AG08396 (cell line): ENCODE results near the gene WNT9B.
"Not testable (repeated sequence)": the region's sequence is repeated elsewhere in the genome, so short reads cannot be mapped to it uniquely, and the experiment has no call there.

Source experiments
- DNase-seq: peaks from one replicate; pipeline ENCODE4 v3.0.0; 2012; ENCODE audit warnings: low spot score, mixed read lengths

Gene WNT9B

DNA sequence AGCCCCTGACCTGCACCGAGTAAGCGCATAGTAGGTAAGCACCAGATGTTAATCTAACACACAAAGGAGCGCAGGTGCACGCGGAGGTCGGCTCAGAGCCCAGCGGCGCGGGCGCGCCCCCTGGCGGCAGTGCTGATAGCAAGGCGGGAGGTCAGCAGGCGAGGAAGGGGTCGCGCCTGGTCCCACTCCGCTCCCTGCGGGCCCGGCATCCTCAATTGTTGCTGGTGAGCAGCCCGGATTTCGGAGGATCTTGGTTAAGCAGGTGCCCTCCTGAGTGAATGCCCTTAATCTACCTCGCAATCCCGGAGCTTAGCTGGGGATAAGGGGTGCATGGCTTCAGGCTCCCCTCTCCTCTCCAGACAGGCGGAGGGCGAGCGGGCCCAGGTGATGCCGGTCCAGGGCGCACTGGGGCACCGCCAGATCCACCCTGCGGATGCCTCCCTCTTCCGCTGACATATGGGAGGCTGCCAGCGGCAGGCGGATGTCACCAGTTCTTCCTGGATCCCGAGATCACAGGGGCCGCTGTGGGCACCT lies 28.9 kb upstream of the WNT9B start:
- no peak for DNase-seq

DNA sequence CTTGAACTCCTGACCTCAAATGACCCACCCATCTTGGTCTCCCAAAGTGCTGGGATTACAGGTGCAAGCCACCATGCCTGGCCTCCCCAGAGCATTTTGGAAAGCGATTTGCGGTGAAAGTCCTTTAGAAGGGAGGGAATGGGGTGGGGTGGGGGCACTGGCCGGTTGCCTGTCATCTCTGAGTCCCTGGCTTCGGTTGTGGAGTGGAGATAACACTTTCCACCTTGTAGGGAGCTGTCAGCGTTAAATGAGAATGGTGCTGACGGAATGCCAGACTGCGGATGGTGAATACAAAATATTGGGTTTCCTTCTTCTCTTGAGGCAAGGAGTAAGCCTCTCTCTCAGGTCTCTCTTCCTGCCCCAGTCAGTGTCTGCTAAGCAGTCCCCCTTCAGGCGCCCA lies 27.7 kb upstream of the WNT9B start:
- no peak for DNase-seq

DNA sequence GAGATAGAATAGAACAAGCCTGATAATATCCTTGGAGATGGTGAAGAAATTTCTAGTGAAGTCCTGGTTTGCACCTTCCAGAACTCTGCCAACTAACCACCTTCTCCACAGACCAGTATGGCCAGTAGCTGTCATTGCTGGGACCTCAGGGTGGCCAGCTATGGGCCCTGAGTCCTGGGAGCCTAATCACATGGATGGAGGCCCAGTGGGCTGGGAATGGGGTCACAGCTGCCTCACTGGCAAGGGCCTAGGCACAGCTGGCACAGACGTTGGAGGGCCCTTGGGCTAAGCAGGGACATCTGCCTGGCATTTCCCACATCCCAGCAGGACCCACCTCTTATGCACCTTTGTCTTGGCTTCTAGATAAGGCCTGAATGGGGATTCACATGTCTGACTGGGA lies 25.3 kb upstream of the WNT9B start:
- DNase-seq = no peak

DNA sequence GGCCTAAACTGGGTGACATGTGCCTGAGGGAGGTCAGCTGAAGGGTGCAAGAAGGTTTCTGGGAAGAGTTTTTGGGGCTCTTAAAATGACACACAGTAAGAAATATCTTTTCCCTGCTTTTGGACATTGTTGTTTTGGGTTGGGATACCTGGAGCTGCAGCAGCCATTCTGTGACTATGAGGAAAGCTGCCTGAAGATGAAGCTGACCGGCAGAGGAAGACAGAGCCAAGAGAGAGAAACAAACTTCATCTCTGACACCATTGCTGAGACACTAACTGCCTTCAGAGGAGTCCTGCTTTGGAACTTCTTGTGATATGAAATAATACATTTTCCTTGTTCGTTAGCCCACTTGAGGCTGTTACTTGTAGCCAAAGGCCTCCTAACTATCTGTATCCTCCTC lies 24.1 kb upstream of the WNT9B start:
- no peak for DNase-seq

DNA sequence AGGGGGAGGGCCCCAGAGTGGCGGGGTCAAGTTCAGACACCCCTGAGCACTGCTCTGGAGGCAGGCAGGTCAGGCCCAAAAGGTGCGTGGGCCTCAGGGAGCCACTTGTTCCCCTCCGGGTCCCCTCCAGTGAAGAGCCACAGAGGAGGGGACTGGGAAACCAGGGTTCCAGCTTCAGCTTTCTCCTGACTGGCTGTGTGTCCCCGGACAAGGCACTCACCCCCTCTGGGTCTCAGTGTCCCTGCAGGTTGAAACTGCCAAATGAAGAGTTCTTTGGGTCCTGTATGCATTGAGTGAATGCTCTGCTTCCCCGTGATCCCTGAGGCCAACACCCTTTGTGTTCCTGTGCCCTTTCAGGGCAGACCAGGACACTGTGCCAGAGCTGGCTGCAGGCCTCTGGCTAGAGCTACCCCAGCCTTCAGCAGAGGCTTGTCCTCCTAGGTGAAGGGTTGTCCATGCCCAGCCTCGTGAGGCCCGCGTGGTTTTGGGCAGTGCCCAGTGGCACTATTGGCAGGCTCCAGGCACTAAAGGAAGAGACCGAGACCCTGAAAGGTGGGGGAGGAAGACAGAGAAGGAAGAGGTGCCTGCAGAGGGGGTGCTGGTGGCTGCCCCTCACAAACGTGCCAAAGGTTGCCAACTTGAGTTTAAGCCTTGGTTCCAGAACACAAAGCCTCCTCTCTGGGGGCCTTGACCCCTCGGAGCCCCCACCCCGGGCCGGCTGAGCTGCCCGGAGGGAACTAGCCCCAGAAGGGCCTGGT lies 19.6 kb upstream of the WNT9B start:
- DNase-seq = no peak

DNA sequence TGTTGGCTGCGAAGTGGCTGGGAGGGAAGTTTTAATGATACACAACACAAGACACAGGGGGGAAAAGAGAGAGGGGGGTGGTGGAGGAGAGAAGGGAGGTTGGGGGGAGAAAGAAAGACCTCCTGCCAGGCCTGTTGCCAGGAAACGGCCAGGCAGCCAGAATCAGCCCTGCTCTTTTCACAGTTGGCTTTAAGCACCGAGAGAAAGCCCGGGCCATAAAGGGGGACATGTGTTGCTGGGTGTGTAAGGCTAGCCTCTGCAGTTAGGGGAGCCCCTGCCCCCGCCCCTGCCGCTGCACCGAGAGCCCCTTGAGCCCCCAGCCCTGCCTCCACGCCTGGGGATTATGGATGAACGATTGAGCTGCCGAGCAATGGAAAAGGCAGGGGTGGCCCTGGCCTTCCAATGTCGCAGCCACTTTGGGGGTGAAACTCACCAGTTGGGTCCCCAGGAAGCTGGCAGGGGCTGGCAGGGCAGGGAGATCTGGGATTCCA lies 19.0 kb upstream of the WNT9B start:
- DNase-seq = no peak

DNA sequence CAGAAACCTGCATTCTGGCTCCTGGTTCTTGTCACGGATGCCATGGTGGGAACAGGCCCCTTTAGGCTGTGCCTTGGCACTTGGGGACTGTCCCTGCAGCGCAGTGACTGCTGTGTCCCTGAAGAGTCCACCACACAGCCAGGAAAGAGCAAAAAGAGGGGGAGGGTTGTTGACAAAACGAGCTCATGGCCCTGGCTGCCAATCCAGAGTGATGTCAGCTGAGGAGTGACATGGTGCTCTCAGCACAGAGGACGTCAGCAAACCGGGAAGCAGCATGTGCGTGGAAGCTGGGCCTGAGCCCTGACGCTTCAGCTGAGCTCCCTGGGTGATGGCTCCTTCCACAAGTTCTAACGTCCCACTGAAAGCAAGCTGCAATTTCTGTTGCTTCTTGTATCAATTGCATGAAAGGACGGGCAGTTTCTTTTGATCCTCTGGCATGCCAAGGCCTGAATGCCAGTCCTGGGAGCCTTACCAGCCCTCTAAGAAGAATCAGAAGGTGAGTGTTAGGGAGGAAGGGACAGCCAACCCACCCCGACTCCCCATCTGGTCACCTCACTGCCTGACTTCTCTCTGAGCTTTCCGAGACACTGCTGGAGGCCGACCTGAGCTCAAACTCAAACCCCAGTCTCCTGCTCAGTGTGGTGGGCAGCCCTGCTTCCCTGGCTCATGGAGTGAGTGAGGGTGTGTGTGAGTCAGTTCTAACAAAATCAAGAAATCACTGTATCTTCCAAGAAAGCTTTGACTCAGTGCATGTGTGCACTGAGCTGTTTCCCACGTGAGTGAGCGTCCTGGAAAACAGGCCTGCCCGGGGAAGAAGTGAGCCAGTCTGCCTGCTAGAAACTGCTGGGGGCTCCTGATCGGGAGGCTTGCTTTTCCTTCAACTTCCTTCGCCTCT lies 18.2 kb upstream of the WNT9B start:
- DNase-seq = peak; percentile 79

DNA sequence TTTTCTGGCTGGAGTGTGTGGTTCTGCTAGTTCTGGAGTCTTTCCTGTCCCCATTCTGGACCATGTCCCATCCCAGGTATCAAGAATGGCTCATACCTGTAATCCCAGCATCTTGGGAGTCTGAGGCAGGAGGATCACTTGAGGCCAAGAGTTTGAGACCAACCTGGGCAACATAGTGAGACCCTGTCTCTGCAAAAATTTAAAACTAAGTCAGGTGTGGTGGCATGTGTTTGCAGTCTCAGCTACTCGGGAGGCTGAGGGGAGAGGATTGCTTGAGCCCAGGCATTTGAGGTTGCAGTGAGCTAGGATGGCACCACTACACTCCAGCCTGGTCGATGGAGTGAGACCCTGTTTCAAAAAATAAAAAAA lies 17.6 kb upstream of the WNT9B start:
- DNase-seq = no peak

DNA sequence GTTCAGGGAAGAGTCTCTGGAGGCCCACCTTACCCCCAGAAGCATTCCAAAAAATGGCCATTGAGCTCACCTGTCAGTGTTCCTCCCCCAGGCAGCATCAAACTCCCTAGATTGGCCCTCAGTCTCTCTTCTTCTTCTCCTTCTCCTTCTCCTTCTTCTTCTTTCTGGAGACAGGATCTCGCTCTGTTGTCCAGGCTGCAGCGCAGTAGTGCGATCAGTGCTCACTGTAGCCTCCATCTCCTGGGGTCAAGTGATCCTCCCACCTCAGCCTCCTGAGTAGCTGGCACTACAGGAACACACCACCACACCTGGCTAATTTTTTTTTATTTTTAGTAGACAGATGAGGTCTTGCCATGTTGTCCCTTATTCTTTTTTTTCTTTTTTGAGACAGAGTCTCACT lies 16.5 kb upstream of the WNT9B start:
- no peak for DNase-seq

DNA sequence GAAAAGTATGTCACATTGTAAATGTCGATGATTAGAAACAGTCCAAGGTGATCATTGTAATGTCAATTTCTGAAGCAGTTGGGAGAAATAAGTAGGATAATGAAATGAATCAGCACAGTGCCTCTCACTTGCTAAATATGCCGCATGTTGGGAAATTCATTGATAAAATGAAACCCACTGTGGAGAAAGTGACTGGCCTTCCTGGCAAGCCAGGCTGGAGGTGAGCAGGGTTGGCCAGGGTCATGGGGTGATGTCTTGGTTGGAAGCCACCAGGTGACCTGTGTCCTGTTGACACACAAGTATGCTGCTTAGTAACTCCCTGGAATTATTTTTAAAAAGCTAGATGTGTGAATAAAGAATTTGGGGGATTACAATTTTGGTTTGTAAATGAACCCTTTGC lies 14.9 kb upstream of the WNT9B start:
- DNase-seq = no peak

DNA sequence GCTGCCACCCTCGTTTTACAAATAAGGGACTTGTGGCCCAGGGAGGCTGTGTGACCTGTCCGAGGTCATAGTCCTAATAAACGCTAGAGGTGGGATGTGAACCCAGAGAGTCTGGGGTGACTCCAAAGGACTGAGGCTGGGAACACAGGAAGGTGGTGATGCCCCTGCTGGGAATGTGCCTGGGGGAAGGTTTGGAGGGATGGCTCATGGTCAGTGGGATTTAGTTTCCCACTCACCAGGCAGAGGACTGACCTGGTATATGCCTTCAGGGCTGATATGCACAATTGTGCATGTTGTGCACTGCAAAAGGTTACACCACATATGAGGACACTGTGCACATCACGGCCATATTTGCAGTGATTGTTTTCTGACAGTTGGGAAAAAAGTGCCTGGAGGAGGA lies 13.9 kb upstream of the WNT9B start:
- no peak for DNase-seq

DNA sequence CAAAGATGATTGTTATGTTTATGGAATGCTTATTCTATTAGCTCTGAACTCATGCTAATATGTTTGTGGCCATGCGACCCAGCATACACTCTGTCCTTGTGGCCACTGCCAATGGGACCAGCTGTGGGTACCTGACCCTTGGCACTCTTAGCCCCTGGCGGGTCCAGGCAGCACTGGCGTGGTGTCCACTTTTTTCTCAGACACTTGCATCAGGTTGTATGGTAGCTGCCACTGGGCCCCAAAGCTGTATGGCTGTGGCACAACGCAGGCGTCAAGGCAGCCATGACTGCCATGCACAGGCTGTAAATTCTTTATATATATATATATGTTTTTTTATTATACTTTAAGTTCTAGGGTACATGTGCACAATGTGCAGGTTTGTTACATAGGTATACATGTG lies 12.2 kb upstream of the WNT9B start:
- no peak for DNase-seq

DNA sequence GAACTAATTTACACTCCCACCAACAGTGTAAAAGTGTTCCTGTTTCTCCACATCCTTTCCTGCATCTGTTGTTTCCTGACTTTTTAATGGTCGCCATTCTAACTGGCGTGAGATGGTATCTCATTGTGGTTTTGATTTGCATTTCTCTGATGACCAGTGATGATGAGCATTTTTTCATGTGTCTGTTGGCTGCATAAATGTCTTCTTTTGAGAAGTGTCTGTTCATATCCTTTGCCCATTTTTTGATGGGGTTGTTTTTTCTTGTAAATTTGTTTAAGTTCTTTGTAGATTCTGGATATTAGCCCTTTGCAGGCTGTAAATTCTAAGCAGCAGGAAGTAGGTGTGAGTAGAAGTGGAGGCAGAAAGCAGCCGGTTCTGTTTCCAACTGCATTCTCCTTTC lies 10.8 kb upstream of the WNT9B start:
- DNase-seq = not testable (repeated sequence)

DNA sequence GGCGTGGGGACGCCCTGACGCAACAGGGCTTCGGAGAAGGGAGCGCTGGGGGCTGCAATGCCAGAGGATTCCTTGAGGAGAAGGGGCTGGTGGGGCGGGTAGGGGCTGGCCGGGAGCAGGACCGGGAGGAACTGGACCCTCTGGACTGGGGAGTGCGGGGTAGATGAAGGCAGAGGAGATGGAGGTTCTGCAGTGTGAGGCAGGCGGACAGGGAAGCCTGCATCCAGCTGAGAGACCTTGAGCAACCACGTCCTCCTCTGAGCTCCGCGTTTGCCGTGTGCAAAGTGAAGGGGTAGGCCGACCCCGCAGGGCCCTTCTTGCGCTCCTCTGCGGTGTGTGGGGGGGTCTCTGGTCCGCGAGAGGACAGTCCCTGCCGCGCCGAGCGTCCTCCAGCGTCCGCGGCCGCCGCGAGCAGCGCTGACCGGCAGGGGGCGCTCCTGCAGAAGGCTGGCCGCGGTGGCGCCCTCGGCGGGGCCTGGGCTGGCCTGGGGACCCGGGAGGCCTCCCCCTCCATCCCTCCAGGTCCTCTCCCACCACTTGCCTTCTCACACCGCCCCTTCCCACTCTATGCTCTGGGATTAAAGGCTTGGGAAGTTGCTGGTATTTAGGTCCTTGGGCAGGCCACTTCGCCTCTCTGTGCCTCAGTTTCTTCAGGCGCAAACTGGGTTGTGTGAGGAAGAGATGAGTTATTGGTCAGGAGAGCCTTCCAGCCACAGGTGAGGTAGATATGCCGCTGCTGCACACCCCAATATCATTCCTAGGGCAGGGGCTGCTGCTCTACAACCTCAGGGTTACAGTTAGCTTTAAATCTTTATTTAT lies 9.6 kb upstream of the WNT9B start:
- DNase-seq = peak; percentile 80

DNA sequence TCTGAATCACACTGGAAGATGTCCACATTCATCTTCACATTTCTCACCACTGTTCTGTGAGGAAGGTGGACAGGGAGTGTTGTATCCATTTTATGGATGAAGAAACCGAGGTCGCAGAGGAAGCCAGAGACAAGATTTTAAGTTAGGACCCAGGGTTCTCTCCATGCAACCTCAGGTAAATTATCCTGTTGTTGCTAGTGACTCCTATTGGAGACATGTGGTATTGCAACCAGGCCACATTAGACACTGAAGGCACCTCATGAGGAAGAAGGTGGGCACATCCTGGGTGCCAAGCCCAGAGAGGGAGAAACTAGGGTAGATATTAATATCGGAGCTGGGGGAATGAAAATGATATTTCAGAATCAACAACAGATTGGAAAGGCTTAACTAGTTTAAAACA lies 8.5 kb upstream of the WNT9B start:
- no peak for DNase-seq

DNA sequence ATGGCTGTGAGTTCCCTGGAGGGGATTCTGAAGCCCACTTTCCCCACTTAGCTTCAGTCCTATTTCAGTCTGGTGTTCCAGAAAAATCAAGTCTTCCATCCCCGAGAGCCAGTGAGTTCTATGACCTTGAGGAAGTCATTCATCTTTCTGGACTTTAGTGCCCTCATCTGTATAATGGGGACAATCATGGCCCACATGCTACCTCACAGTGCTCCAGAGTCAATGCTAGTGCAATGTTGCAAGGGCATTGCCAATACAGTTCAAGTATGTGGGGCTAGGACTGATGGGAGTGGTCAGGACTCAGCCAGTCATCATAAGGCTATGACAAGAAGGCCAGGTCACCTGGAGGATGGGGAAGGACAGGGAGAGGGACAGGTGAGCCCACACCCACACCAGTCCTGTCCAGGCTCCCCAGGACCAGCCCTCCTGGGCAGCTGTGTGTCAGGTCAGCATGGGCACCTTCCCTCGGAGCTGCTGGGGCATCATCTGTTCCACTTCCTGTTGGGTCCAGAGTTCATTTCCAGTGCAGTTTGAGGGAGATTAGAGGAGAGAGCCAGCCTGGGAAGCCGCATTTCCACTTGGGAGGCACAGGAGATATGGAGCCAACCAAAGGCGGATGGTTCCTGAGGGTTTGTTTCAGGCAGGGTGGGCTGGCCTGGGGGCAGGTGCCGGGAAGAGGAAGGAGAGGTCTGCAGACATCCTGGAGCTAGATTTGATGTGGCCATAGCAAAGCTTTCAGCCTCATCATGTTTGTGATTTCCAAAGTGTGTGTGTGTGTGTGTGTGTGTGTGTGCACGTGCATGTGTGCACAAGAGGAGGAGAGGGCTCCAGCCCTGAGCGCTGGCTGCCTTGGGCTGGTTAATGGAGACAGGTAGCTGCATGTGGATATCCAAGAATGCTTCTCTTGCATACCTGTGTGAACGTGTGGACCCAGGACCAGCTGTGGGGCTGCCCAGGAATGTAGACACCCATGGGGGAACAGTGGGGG lies 3.9 kb upstream of the WNT9B start:
- DNase-seq = no peak

DNA sequence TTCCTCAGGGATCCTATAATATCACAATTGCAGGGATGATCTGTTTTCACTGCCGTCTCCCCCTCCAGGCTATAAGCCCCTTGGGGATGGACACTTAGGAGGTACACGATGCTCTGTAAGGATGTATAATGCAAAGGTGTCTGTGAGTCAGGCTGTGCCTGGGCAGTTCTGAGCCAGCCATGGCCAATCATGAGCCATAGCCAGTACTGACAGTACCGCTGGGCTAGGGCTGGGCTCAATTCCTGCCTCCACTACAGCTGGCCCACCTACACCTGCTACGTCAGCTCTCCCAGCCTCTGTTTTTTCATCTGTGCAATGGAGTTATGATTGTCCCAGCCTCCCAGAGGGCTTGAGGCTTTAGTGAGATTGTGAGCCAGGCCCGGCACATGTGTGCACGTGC lies 2.8 kb upstream of the WNT9B start:
- no peak for DNase-seq

DNA sequence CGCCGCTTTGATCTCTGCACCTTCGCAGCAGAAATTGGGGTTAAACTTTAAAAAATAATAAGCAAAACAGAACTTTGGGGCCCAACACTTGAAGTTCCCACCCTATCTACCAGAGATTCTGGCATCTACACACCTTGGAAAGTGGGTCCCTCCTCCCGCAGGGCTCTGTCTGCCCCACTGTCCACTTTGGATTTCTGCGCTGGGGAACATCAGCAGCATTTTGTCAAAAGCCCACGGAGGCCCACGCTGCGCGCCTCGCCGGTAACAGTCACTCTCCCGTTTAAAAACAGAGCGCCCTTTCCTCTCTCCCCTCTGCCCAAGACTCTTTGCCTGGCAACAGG lies 725 bp upstream of the WNT9B start:
- DNase-seq = no peak

DNA sequence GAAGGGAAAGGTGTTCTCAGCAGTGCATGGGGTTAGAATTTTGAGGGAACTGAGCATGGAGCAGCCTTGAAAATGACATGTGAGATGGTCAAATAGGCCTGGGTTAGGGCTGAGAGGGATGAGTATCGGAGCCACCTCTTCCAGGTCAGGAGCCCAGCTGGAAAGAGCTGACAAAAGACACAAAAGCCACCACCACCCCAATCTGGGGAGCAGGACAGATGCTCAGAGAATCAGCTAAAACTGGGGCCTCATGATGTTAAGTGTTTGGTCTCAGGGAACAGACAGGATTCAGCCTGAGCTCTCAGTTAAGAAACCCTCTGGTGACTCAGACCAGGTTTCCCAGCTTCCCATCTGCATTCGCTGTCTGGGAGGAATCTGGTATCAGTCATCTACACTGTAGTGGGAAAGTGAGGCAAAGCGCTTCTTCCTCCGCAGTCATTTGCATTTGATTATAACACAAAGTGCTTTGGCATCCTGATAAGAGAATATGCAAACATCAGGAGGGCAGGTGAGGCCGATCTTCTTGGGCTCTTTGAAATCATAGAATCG lies 2.6 kb downstream of the WNT9B start:
- no peak for DNase-seq

DNA sequence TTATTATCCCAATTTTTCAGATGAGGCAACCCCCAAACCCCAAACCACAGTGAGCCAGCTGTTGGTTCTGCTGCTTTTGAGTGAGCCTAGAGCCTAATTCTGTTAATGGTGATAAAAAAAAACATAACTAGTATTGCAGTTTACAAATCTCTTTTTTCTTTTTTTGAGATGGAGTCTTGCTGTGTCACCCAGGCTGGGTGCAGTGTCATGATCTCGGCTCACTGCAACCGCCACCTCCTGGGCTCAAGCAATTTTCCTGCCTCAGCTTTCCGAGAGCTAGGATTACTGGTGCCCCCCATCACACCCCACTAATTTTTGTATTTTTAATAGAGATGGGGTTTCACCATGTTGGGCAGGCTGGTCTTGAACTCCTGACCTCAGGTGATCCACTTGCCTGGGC lies 3.1 kb downstream of the WNT9B start:
- no peak for DNase-seq

DNA sequence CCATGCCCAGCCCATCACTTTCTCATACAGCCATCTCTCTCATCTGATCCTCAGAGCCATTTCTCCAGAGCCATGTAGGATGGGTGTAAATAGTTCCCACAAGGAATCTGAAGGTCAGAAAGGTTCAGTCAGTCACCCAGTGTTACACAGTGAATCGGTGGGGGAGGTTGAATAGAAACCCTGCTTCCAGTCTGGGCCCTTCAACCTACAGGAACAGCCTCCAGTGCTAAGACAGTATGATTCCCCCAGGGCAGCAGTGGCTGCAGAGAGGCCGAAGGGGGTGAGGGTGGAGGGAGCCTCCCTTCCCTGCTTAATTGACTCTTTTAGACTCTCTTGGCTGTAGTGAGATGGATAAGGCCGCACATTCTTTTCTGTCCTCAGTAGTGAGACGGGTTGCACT lies 3.6 kb downstream of the WNT9B start:
- DNase-seq = no peak
